Immature natural killer cell (primary cell): ENCODE data around the gene PPIL3. TPM values are rescaled to one million over a fixed set of nuclear protein-coding genes. Genes with fewer than 3 reads are reported as not detected.

Experiments used
- polyA plus RNA-seq, 3 donors: library from polyadenylated mRNA; unstranded; fragments of 300-500 nt; fragmentation: Illumina TruSeq; gene quantifications; one replicate each; pipeline ENCODE4 v1.2.3, GENCODE V29; 2021

PPIL3 gene
- polyA plus RNA-seq, 3 donors from 2014 or later: 17.9 to 30.4 (median 25.7) TPM

Other genes starting within 250 kb of the PPIL3 start
- 100 to 1,000 TPM; 354 to 367 (median 365) TPM for gene BZW1, start 77.2 kb downstream of the PPIL3 start, polyA plus RNA-seq
- 10 to 100 TPM; 26.2 to 48.7 (median 47.9) TPM for gene CLK1, start 24.4 kb downstream of the PPIL3 start, polyA plus RNA-seq
- 10 to 100 TPM; 13.5 to 31.0 (median 20.9) TPM for gene NIF3L1, start 294 bp upstream of the PPIL3 start, polyA plus RNA-seq
- gene ORC2, start 74.6 kb upstream of the PPIL3 start, polyA plus RNA-seq: 10 to 100 TPM in 1 of 3 donors, 1 to 10 TPM in 2; 5.7 to 13.6 (median 9.8) TPM
- 10 to 100 TPM; 12.9 to 31.4 (median 22.1) TPM for gene HYCC2, start 182.6 kb upstream of the PPIL3 start, polyA plus RNA-seq
- 100 to 1,000 TPM; 211 to 234 (median 225) TPM for gene NDUFB3, start 182.9 kb upstream of the PPIL3 start, polyA plus RNA-seq
- 100 to 1,000 TPM; 167 to 262 (median 242) TPM for gene CFLAR, start 227.1 kb upstream of the PPIL3 start, polyA plus RNA-seq